WERI-Rb-1 (cell line): ENCODE data around the gene TRIP13.
A peak's percentile ranks its signal among the peaks of the same experiment; 100 is the strongest.

ENCODE experiments used
- DNase-seq: peaks from one replicate; pipeline ENCODE4 v3.0.0-alpha.2; 2020
- H3K27ac ChIP-seq: fragments of 250-450 bp; sonication (Bioruptor Pico); 2 replicates; pipeline ENCODE4 v1.5.1; 2020; ENCODE audit warnings: mild to moderate bottlenecking, moderate library complexity
- H3K27me3 ChIP-seq: fragments of 250-450 bp; sonication (Bioruptor Pico); 2 replicates; pipeline ENCODE4 v1.5.1; 2021; ENCODE audit warnings: mild to moderate bottlenecking, low read depth, moderate library complexity; ENCODE audit not compliant: insufficient read depth, severe bottlenecking
- H3K36me3 ChIP-seq: fragments of 250-450 bp; sonication (Bioruptor Pico); 2 replicates; pipeline ENCODE4 v1.5.1; 2020; ENCODE audit warnings: mild to moderate bottlenecking, moderate library complexity
- H3K4me3 ChIP-seq: 2 replicates; pipeline ENCODE4 v1.5.1; 2011; ENCODE audit warnings: low read depth, mild to moderate bottlenecking, control low read depth, low read length
- H3K9me3 ChIP-seq: fragments of 250-450 bp; sonication (Bioruptor Pico); 2 replicates; pipeline ENCODE4 v1.5.1; 2021; ENCODE audit warnings: mild to moderate bottlenecking, moderate library complexity; ENCODE audit not compliant: severe bottlenecking
- TF ChIP-seq, protein P1 (sequence below): IDR thresholded peaks from 2 replicates; pipeline ENCODE4 v1.5.1; 2011; ENCODE audit warnings: low read depth, mild to moderate bottlenecking, control low read depth, inconsistent platforms, low read length

Gene TRIP13

DNA sequence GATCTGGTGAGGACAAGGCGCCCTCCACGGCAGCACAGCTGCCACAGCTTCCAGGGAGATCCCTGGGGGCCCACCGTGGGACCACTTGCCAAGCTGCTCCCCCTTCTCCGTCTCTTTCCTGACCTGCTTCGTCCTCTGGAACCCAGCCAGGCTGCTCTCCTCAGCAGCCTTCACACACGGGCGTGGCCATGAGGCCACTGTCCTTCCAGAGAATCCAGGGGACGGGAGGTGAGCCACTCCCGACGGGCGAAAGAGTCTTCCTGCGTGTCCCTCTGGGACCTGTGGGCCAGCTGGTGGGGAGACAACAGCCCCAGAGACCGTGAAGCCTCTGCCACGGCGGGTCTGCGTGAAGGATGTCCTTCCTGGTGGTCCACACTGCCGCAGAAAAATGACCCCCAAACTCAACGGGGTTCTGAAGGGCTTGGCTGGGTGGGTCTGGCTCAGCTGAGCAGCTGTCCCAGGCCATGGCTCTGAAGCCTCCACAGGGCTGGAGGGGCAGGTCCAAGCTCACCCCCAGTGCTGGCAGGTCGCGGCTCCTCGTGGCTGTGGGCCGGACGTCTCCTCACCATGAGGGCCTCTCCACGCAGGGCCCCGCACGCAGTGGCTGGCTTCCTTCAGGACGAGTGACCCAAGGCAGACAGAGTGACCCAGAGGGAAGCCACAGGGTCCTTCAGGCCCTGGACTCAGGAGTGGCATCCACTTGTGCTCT lies 68.5 kb downstream of the TRIP13 start:
- TF ChIP-seq, protein P1, sequence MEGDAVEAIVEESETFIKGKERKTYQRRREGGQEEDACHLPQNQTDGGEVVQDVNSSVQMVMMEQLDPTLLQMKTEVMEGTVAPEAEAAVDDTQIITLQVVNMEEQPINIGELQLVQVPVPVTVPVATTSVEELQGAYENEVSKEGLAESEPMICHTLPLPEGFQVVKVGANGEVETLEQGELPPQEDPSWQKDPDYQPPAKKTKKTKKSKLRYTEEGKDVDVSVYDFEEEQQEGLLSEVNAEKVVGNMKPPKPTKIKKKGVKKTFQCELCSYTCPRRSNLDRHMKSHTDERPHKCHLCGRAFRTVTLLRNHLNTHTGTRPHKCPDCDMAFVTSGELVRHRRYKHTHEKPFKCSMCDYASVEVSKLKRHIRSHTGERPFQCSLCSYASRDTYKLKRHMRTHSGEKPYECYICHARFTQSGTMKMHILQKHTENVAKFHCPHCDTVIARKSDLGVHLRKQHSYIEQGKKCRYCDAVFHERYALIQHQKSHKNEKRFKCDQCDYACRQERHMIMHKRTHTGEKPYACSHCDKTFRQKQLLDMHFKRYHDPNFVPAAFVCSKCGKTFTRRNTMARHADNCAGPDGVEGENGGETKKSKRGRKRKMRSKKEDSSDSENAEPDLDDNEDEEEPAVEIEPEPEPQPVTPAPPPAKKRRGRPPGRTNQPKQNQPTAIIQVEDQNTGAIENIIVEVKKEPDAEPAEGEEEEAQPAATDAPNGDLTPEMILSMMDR, result no peak
- Histone ChIP-seq H3K27me3 (no peaks in the 10 kb centered on the region), H3K27ac (no peak overlapping the region), H3K4me3 (no peak overlapping the region), H3K9me3 (no peaks in the 10 kb centered on the region), H3K36me3 (no peaks in the 10 kb centered on the region)
- DNase-seq, result no peak

GRCh38 chr5:961711-962240 lies 69.1 kb downstream of the TRIP13 start:
- Histone ChIP-seq H3K4me3 (no peak overlapping the region), H3K9me3 (no peaks in the 10 kb centered on the region), H3K27ac (no peak overlapping the region), H3K36me3 (no peaks in the 10 kb centered on the region), H3K27me3 (no peaks in the 10 kb centered on the region)
- no peak for DNase-seq
- TF ChIP-seq, protein P1, result no peak

GRCh38 chr5:962386-962785 lies 69.7 kb downstream of the TRIP13 start:
- no peak for DNase-seq
- Histone ChIP-seq H3K27ac (no peak overlapping the region), H3K9me3 (peaks cover 3% of the 10 kb centered on the region), H3K36me3 (no peaks in the 10 kb centered on the region), H3K4me3 (no peak overlapping the region), H3K27me3 (no peaks in the 10 kb centered on the region)
- TF ChIP-seq, protein P1, result no peak

DNA sequence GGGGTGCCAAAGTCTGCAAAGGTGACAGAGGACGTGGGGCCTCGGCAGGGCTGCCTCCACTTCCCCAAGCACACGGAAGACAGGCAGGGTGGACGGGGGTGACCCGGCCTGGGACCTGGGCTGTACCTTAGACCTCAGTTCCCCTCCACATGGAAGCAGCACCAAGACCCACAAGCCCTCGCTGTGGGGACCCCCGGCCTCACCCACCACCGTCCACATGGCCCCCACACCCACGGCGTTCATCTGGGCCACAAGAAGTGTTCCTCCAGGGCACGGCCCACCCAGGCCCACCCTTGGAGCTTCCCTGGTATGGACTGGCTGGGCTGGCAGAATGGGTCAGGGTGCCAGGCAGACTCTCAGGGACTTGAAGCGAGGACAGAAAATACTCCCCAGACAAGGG lies 70.1 kb downstream of the TRIP13 start:
- Histone ChIP-seq H3K27me3 (no peaks in the 10 kb centered on the region), H3K9me3 (peaks cover 3% of the 10 kb centered on the region), H3K4me3 (no peak overlapping the region), H3K36me3 (no peaks in the 10 kb centered on the region), H3K27ac (no peak overlapping the region)
- DNase-seq, result no peak
- TF ChIP-seq, protein P1, result no peak

- peaks cover 3% of the 10 kb centered on the region for H3K9me3 ChIP-seq
- no peak overlapping the region for H3K4me3 ChIP-seq
- H3K36me3 ChIP-seq, result no peaks in the 10 kb centered on the region
- TF ChIP-seq, protein P1, result no peak
- DNase-seq, result no peak
- peak overlapping the region; percentile 37 for H3K27ac ChIP-seq
- no peaks in the 10 kb centered on the region for H3K27me3 ChIP-seq
Measured at GRCh38 chr5:963310-963672, 70.6 kb downstream of the TRIP13 start.
